GM12891 (cell line): ENCODE results near the gene FHL1.
"Not testable (repeated sequence)": the region's sequence is repeated elsewhere in the genome, so short reads cannot be mapped to it uniquely, and the experiment has no call there.

Experiments
- DNase-seq: peaks from one replicate; pipeline ENCODE4 v3.0.0; 2011; ENCODE audit warnings: low spot score; ENCODE audit not compliant: insufficient read length
- FAIRE-seq: peaks from 2 replicates; lab custom pipeline; 2011; peaks lifted over from hg19 to GRCh38; lab: Jason Lieb, UNC
- PAX5 ChIP-seq: IDR thresholded peaks from 2 replicates; pipeline ENCODE4 v1.6.1; 2011; ENCODE audit warnings: low read length, moderate library complexity, mild to moderate bottlenecking; ENCODE audit not compliant: insufficient read depth, severe bottlenecking
- POLR2A ChIP-seq: IDR thresholded peaks from 2 replicates; pipeline ENCODE4 v1.6.1; 2011; ENCODE audit warnings: low read depth, low read length, control low read depth
- POLR2AphosphoS5 ChIP-seq: IDR thresholded peaks from 2 replicates; pipeline ENCODE4 v1.6.1; 2011; ENCODE audit warnings: low read depth, low read length, control low read depth
- POU2F2 ChIP-seq: IDR thresholded peaks from 2 replicates; pipeline ENCODE4 v1.6.1; 2011; ENCODE audit warnings: low read depth, mild to moderate bottlenecking, control low read depth, low read length, moderate library complexity
- SPI1 ChIP-seq: IDR thresholded peaks from 2 replicates; pipeline ENCODE4 v1.6.1; 2011; ENCODE audit warnings: low read depth, low read length, control low read depth
- TAF1 ChIP-seq: IDR thresholded peaks from 2 replicates; pipeline ENCODE4 v1.6.1; 2011; ENCODE audit warnings: low read depth, low read length, control low read depth

The FHL1 gene

DNA sequence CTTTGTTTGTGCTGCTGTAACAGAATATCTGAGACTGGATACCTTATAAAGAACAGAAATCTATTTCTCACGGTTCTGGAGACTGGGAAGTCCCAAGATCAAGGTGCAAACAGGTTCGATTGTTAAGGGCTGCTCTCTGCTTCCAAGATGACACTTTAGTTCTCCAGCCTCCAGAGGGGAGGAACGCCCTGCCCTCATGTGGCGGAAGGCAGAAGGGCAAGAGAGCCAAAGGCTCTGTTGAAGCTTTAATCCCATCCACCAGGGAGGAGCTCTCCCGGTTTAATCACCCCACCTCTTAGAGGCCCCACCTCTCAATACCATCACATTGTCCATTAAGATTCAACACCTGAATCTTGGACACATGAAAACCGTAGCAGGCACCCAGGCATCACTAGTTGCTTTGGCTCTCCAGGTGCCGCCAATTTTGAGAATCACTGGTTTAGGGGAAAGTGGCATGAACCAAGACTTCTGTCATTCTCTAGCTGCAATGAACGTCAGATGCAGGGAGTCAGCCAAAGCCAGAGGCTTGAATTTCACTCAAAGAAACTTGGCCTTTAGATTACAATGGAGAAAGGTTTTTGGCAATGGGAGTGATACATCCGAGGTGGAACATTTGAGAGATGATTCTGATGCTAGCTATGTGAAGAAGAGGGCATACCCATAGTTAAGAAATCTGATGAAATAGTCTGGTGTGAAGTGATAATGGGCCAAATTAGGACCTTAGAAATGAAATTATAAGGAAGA is 15.7 kb downstream of the FHL1 start:
- TF ChIP-seq SPI1 = no peak
- no peak for TF ChIP-seq POLR2AphosphoS5
- peak; percentile 85 for FAIRE-seq
- no peak for DNase-seq

DNA sequence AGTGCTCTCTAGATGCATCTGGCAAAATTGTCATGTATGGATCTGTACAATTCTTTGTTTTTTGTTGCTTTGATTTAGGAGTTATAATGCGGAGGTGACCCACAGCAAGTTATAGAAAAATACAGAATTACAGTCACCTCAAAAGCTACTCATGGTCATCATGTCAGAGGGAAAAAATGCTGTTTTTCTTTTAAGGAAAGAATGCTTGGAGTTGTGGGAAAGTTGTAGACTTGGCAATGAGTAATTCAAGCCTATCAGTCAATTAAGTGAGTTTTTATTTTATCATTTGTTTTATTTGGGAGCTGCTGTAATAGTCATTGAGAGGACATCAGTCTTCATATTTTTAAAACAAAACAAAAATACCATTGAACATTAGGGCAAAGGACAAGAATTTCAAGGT is 16.4 kb downstream of the FHL1 start:
- no peak for FAIRE-seq
- DNase-seq = no peak
- TF ChIP-seq POU2F2 (no peak), TAF1 (no peak), POLR2A (no peak)

DNA sequence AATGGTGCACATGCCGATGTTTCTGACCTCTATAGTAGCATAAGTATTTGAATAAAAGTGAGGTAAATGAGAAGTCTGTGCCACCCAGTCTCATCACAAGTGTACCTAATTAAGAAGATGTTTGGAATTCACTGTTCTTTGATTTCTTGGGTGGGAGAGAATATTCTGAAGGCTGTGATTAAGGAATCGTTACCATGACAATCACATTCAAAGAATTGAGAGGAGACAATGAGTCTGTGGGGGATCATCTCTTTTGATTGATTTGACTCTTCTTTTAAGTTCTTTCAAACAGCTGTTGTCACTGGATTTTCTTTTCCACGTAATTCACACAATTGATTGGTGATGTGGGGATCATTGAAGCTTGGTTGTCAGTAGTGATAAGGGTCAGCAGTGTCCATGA is 18.1 kb downstream of the FHL1 start:
- FAIRE-seq (no peak), DNase-seq (no peak)
- no peak for TF ChIP-seq POU2F2
- TF ChIP-seq TAF1 = no peak
- TF ChIP-seq POLR2A = no peak
- no peak for TF ChIP-seq SPI1
- TF ChIP-seq POLR2AphosphoS5 = no peak

DNA sequence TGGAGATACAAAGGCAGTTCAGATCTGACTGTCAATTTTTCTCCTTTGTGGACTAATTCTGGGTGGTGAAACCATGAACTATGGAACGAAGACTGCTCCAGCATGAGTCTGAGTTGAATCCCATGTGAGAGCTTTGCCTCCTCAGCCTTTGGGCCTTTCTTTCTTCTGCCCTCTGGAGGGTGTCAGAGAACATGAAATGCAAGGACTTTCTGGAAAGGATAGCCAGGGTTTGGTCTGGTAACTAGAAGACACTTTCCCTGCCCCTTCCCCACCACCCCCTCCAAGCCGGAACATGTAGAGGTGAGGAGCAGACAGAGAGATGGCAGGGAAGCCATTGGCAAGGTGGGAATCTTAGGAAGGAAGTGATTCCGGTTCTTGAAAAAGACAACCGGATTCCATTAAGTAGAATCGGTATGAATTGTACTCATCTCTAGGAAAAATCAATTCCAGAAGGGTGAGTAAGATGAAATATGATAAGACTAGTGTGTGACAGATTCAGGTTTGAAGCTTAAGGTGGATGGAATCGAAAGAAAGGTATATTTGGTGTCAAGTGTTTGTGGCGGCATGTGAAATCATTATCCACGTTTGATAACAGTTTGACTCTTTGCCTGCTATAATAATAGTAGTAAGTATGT is 19.0 kb downstream of the FHL1 start:
- TF ChIP-seq POLR2A (no peak), SPI1 (no peak), POLR2AphosphoS5 (no peak), TAF1 (no peak), POU2F2 (no peak), PAX5 (no peak)
- DNase-seq (no peak), FAIRE-seq (no peak)

DNA sequence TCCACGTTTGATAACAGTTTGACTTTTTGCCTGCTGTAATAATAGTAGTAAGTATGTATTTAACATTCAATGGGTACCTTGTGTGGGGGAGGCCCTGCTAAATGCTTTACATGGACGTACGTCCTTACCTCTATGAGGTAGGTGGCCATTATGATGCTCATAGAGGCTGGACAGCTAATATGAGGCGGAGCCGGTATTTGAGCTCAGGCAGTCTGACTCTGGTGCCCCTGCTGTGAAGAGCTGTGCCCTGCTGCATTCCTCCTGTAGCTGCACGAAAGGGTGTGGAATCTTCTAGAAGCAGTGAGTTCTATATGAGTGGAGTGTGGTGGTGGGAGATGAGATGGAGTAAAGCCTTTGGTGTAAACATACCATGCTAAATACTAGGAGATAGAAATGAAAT is 20.7 kb downstream of the FHL1 start:
- FAIRE-seq, DNase-seq: not testable (repeated sequence)

DNA sequence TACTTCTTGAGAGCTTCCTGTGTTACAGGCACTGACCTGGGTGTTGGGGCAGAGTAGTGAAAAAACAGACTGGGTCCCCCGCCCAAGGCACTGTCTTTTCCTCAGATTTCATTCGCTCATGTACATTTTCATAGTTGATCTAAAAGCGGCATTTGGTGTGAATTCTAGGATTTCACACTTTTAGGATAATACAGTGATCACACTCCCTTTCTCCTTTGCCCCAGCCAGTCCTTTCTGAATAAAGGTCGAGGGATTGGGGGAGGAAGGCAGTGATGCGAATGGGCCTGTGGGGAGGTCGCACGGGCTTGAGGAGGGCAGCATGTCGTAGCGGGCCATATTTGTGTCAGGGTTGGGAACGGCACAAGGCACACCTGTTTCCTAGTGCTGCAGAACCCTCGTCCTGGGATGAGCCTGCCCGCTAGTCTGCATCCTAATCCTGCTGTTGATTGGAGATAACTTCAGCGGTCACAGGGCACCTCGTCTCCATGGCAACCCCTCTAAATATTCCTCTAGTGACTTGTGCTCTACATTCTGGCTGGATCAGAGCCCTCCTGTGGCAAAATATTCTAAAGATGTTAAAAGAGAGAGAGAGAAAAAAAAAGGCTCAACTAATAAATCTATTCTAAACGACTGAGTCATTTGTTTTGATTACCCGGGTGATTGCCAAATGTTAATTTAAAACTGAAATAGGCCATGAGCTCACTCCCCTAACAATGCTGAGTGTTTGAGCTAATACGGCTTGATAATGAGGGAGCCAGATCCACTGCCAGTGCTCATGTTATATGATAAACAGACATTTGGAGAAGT is 21.8 kb downstream of the FHL1 start:
- FAIRE-seq (no peak), DNase-seq (no peak)
- TF ChIP-seq POLR2AphosphoS5 = no peak
- TF ChIP-seq POLR2A = no peak
- TF ChIP-seq POU2F2 = no peak
- TF ChIP-seq TAF1 = no peak
- TF ChIP-seq SPI1 = no peak
- TF ChIP-seq PAX5 = no peak

DNA sequence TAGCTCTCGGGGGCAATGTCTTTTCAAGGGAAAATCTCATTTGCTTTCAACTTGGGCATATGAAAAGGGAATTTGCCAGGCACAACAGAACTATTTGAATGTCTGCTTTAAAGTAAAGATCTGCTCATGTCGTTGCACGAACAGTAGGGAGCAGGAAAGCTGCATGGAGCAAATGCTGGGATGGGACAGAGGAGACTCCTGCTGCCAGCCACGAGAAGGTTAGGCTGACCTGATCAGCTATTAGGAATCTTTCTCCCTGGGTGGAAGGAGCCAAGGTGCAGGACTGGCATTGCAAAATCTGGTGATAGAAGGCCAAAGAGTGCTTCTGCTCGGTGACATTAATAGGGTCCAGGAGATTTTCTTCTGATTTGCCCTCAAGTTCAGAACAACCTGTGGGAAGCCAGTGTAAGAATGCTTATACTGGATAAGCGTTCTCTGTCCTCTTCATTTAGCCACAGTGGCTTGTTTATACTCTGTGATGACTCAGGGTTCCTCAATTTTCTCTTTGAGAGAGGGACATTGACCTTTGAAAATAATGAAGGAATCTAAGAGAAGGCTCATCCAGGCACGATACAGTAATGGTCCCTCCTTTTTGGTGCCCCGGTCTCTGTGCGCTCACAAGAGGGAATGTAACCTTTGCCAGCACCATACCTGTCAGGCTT is 22.9 kb downstream of the FHL1 start:
- DNase-seq (no peak), FAIRE-seq (no peak)
- TF ChIP-seq POLR2AphosphoS5 (no peak), POU2F2 (no peak), PAX5 (no peak), POLR2A (no peak), SPI1 (no peak), TAF1 (no peak)

DNA sequence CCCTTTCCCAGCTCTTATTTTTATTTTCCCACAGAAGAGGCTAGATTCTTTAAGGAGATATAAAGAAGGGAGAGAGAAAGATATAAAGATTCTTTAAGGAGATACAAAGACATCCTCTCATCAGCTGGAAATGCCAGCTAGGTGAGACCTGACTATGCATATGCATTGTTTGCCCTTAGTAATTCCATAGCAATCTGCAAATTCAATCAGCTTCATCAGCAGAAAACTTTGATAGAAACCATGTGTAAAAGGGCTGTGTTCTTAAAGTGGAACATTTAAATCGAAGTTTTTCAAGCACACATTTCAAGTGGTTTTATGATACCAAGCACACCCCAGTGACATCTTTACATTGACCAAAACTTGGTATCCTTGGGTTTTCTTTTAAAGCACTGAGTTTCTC is 24.1 kb downstream of the FHL1 start:
- no peak for TF ChIP-seq SPI1
- DNase-seq = no peak
- FAIRE-seq = no peak

DNA sequence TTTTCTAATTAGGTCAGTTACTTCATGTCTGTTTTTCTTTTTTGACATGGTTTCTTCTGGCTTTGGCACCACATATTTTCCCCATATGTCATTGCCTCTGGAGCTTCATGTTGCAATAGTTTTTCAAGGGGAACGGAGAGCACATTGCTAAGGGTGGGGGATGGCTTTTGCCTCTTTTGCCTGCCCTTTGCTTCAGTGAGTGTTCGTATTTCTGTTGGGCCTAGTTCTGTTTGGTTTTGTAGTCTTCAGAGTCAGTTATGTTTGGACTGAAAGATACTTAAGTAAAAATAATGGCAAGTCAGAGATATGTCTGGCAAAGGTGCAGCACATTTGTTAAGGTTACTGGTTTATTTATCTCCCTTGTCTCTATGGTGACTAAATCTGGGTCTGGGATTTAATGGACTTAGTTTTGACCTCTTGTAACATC is 29.1 kb downstream of the FHL1 start:
- no peak for DNase-seq
- FAIRE-seq = no peak

DNA sequence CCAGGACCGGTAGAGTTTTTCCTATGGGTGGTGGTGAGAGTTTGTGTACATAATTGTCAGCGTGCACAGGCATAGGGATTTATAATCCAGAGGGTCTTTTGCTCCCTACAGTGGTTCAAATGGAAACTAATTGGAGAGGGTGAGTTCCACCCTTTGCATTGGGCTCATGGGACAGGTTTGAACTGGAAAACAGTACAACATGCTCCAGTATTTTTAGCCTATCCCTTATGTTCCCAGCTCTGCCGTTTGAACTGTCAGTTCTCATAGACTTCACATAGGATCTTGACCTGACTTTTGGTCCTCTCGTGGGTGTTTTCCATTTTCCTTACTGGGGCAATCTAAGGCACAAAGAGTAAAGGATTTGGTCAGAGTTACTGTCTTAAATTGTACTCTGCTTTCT is 31.8 kb downstream of the FHL1 start:
- TF ChIP-seq POLR2A (no peak), POU2F2 (no peak), PAX5 (no peak), SPI1 (no peak), POLR2AphosphoS5 (no peak), TAF1 (no peak)
- FAIRE-seq = no peak
- DNase-seq = no peak

More for the DNA sequence above, 29.1 kb downstream of the FHL1 start:
- TF ChIP-seq POU2F2 (no peak), PAX5 (no peak), POLR2A (no peak), TAF1 (no peak), SPI1 (no peak), POLR2AphosphoS5 (no peak)
